Dendritic cell treated with granulocyte-macrophage colony-stimulating factor and Interleukin-4, amounts not matched to agents 40 ng/mL and 50 ng/mL, for 4 days (primary cell): Measurements from ENCODE around the gene IRF2.

Source experiments
- H3K27ac Mint-ChIP-seq: one replicate; pipeline ENCODE4 v1.8.0; 2022; ENCODE audit warnings: mild to moderate bottlenecking, mixed read lengths
- H3K27me3 Mint-ChIP-seq: one replicate; pipeline ENCODE4 v1.8.0; 2022; ENCODE audit warnings: mild to moderate bottlenecking, mixed read lengths
- H3K36me3 Mint-ChIP-seq: one replicate; pipeline ENCODE4 v1.8.0; 2022; ENCODE audit warnings: low read depth, mixed read lengths
- H3K4me1 Mint-ChIP-seq: one replicate; pipeline ENCODE4 v1.8.0; 2022; ENCODE audit warnings: low read depth, mixed read lengths
- H3K4me3 Mint-ChIP-seq: one replicate; pipeline ENCODE4 v1.8.0; 2022; ENCODE audit warnings: mild to moderate bottlenecking, moderate library complexity, mixed read lengths
- H3K9me3 Mint-ChIP-seq: one replicate; pipeline ENCODE4 v1.8.0; 2022; ENCODE audit warnings: mixed read lengths
- intact Hi-C: fragments of 100-400 bp; cut with micrococcal nuclease; formaldehyde crosslinking; loops from one replicate; pipeline ENCODE4 v1.15.0; 2022

IRF2 gene

DNA sequence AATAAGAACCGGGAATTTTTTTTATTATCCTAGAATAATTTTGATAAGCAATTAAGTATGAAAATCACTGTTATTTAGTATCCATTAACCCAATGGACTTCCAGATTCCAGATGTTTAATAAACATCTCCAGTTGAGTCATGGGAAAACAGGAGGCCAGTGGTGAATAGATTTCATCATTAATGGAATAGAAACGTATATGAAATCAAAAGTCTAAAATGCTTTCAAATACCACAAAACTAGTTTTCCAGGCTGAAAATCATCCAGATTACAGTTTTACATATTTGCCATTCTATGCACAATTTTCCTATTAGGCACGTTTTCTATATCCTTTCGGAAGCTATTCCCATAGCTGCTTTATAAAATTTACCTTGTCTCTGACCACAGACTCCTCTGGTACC, 35.0 kb downstream of the IRF2 start:
- intact Hi-C loops, result loop anchor here (5.0 kb wide), 1 partner anchor 33 kb away; the partner anchor contains the start of gene IRF2
- peaks cover 38% of the 10 kb centered on the region for H3K36me3 Mint-ChIP-seq
- H3K4me1 Mint-ChIP-seq, result peaks cover 62% of the 10 kb centered on the region
- no peak overlapping the region for H3K4me3 Mint-ChIP-seq
- H3K27ac Mint-ChIP-seq, result peak overlapping the region; percentile 35
- no peaks in the 10 kb centered on the region for H3K9me3 Mint-ChIP-seq
- H3K27me3 Mint-ChIP-seq, result no peaks in the 10 kb centered on the region

DNA sequence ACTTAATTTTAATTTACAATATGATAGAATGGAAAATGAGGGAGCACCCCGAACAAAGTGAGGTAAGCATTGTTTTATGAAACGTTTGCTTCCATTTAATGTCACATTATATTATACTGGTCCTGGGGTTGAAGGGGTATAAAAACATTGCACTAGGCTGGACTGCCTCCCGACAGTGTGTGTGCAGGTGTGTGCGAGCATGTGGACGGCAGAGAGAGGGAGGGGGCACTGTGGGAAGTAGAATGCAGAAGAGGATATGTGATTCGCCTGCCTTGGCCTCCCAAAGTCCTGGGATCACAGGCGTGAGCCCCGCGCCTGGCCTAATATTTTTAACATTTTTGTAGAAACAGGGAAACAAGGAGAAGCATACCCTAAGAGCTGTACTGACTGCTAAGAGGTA, 36.0 kb downstream of the IRF2 start:
- Mint-ChIP-seq H3K27ac (peak overlapping the region; percentile 73), H3K36me3 (peaks cover 48% of the 10 kb centered on the region), H3K4me1 (peaks cover 68% of the 10 kb centered on the region), H3K4me3 (peak overlapping the region; percentile 25), H3K9me3 (no peaks in the 10 kb centered on the region), H3K27me3 (no peaks in the 10 kb centered on the region)
- intact Hi-C loops, result loop anchor here (5.0 kb wide), 1 partner anchor 34 kb away; the partner anchor contains the start of gene IRF2

DNA sequence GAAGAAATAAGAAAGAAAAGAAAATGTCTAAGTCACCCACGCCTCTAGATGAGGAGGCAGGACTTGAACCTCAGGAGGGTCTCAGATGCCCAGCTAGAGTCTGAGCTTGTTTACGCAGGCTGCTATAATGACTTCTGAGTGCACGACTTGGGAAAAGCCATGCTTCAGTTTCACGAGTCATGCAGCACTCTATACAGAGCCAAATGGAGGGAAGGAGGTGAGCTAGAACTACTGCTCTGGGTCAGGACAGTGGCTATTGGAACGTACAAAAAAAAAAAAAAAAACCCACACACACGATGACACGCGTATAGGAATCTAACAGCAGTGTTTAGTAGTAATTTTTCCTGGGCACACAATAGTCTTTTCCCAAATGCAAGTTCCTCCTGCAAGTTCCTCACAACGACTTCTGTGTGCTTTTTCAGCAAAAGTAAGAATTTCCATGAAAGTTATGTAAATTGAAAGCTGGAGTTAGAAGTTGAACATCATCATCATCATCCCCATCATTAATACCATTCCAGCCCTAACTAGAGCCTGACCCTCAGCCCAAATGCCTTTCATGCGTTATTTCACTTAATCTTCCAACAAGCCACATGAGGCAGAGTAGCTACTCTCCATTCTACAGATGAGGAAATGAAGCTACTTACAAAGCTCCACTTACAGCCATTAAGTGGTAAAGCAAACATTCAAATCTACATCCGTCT, 36.6 kb downstream of the IRF2 start:
- no peaks in the 10 kb centered on the region for H3K9me3 Mint-ChIP-seq
- peaks cover 69% of the 10 kb centered on the region for H3K4me1 Mint-ChIP-seq
- intact Hi-C loops, result loop anchor here (5.0 kb wide), 1 partner anchor 35 kb away; the partner anchor contains the start of gene IRF2
- peaks cover 54% of the 10 kb centered on the region for H3K36me3 Mint-ChIP-seq
- H3K27me3 Mint-ChIP-seq, result no peaks in the 10 kb centered on the region
- peak overlapping the region; percentile 44 for H3K4me3 Mint-ChIP-seq
- peak overlapping the region; percentile 73 for H3K27ac Mint-ChIP-seq

GRCh38 chr4:184434501-184435066, 39.8 kb downstream of the IRF2 start:
- peaks cover 74% of the 10 kb centered on the region for H3K4me1 Mint-ChIP-seq
- no peak overlapping the region for H3K27ac Mint-ChIP-seq
- H3K4me3 Mint-ChIP-seq, result no peak overlapping the region
- no peaks in the 10 kb centered on the region for H3K9me3 Mint-ChIP-seq
- no peaks in the 10 kb centered on the region for H3K27me3 Mint-ChIP-seq
- intact Hi-C loops, result loop anchor here (5.0 kb wide), 1 partner anchor 38 kb away; the partner anchor contains the start of gene IRF2
- H3K36me3 Mint-ChIP-seq, result peaks cover 63% of the 10 kb centered on the region

DNA sequence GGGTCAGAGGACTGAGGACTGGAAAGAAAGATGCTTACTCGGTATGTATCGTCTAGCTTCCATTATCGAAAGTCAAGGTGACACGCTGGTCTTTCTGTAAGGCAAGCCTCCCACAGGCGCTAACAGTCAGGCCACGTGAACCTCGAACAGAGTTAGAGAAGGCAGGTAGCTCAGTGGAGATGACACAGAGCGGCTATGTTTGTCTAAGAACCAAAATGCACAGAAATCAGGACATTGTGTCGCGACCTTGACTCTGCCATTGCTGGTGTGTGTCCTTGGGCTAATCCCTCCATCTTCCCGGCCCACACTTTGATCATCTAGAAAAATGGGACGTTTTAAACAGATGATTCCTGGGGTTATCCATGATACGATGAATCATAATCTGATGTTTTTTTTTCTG, 40.3 kb downstream of the IRF2 start:
- no peak overlapping the region for H3K4me3 Mint-ChIP-seq
- peaks cover 67% of the 10 kb centered on the region for H3K36me3 Mint-ChIP-seq
- H3K9me3 Mint-ChIP-seq, result no peaks in the 10 kb centered on the region
- H3K4me1 Mint-ChIP-seq, result peaks cover 76% of the 10 kb centered on the region
- H3K27ac Mint-ChIP-seq, result no peak overlapping the region
- intact Hi-C loops, result no loop called here
- no peaks in the 10 kb centered on the region for H3K27me3 Mint-ChIP-seq

DNA sequence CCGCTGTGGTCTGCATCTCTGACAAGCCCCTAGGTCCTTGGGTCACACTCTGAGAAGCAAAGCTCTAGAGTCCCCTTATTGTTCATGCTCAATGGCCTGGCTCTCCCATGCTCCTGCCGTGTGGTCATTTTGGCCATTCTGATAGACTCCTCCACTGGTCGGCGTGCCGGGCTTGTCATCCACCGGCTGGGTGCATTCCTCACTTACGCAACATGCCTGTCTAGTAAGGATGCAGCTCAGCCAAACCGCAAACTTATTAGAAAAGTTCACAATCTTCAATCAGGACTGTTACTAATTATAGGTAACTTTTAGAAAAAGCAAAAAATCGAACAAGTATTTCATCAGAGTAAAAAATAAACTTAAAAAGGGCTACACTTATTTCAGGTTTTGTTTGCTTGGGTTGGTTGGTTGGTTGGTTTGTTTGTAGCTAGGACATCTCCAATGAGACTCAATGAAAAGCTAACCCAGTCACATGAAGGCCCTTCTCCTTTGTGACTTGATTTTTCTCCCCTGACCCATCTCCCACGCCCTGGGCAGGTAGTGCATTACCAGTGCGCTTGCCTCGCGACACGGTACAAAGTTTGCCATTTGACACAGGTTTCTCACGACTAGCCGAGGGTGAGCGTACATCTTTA, 41.0 kb downstream of the IRF2 start:
- H3K9me3 Mint-ChIP-seq, result no peaks in the 10 kb centered on the region
- H3K27me3 Mint-ChIP-seq, result no peaks in the 10 kb centered on the region
- peak overlapping the region; percentile 62 for H3K27ac Mint-ChIP-seq
- intact Hi-C loops, result no loop called here
- peaks cover 76% of the 10 kb centered on the region for H3K4me1 Mint-ChIP-seq
- peaks cover 74% of the 10 kb centered on the region for H3K36me3 Mint-ChIP-seq
- H3K4me3 Mint-ChIP-seq, result no peak overlapping the region

- H3K27me3 Mint-ChIP-seq, result no peaks in the 10 kb centered on the region
- no peaks in the 10 kb centered on the region for H3K9me3 Mint-ChIP-seq
- peaks cover 76% of the 10 kb centered on the region for H3K4me1 Mint-ChIP-seq
- intact Hi-C loops, result no loop called here
- H3K36me3 Mint-ChIP-seq, result peaks cover 84% of the 10 kb centered on the region
- no peak overlapping the region for H3K4me3 Mint-ChIP-seq
- peak overlapping the region; percentile 62 for H3K27ac Mint-ChIP-seq
Measured at GRCh38 chr4:184432127-184432922, 42.0 kb downstream of the IRF2 start.

DNA sequence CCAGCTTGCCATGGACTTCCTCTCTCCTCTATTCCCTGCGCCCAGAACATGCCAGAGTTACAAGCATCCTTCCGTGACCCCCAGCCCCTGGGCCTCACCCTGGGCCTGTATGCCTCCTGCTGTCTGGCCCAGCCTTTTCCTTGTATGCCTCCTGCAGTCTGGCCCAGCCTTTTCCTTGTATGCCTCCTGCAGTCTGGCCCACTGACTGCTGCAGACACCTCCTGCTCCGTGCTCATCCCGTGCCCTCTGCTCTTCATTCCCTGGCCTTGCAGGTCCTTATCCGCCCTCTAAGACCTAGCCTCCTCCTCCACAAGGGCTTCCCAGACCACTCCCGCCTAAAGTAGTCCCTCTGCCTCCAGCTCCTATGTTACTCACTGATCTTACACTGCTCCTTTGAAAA, 44.2 kb downstream of the IRF2 start:
- intact Hi-C loops, result no loop called here
- H3K4me3 Mint-ChIP-seq, result no peak overlapping the region
- no peaks in the 10 kb centered on the region for H3K27me3 Mint-ChIP-seq
- peaks cover 75% of the 10 kb centered on the region for H3K4me1 Mint-ChIP-seq
- H3K27ac Mint-ChIP-seq, result peak overlapping the region; percentile 45
- no peaks in the 10 kb centered on the region for H3K9me3 Mint-ChIP-seq
- peaks cover 94% of the 10 kb centered on the region for H3K36me3 Mint-ChIP-seq

DNA sequence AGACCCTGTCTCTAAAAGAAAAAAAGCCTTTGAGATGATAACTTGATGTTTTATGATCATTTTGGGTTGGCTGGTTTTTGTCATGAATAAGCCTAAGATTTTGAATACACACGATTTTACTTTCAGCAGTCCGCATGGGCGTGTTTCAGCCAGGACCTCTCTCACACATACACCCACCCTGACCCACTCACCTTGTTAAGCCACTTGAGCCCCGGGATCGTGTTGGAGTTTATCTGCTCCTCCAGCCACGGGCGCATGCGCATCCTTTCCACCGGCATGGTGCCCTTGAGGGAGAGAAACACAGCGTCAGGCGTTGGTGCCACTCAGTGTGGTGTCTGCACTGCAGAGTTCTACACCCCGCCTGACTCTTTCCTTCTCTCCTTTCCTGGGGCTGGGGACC, 45.6 kb downstream of the IRF2 start:
- Mint-ChIP-seq H3K9me3 (no peaks in the 10 kb centered on the region), H3K36me3 (peaks cover 98% of the 10 kb centered on the region), H3K4me3 (no peak overlapping the region), H3K27ac (no peak overlapping the region), H3K4me1 (peaks cover 86% of the 10 kb centered on the region), H3K27me3 (no peaks in the 10 kb centered on the region)
- intact Hi-C loops, result no loop called here

GRCh38 chr4:184427687-184428086, 46.7 kb downstream of the IRF2 start:
- intact Hi-C loops, result no loop called here
- peaks cover 76% of the 10 kb centered on the region for H3K4me1 Mint-ChIP-seq
- H3K27ac Mint-ChIP-seq, result no peak overlapping the region
- peaks cover 98% of the 10 kb centered on the region for H3K36me3 Mint-ChIP-seq
- no peaks in the 10 kb centered on the region for H3K27me3 Mint-ChIP-seq
- H3K4me3 Mint-ChIP-seq, result no peak overlapping the region
- H3K9me3 Mint-ChIP-seq, result peaks cover 2% of the 10 kb centered on the region

DNA sequence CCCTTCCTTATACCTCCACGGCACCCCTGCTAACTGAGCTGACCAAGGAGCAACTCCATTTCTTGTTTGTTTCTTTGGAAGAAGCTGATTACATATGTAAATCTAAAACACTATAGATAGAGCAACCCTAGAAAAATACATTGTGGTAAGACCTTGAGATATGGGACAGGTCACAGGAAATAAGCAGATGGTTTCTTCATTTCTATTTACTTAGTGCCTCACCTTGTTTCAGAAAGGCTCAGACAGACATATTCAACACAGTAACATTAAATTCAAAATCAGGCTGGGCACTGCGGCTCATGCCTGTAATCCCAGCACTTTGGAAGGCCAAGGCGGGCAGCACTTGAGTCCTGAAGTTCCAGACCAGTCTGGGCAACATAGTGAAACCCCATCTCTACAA, 47.3 kb downstream of the IRF2 start:
- intact Hi-C loops, result no loop called here
- H3K4me3 Mint-ChIP-seq, result no peak overlapping the region
- H3K27ac Mint-ChIP-seq, result no peak overlapping the region
- peaks cover 98% of the 10 kb centered on the region for H3K36me3 Mint-ChIP-seq
- no peaks in the 10 kb centered on the region for H3K27me3 Mint-ChIP-seq
- peaks cover 74% of the 10 kb centered on the region for H3K4me1 Mint-ChIP-seq
- H3K9me3 Mint-ChIP-seq, result peaks cover 8% of the 10 kb centered on the region

- Mint-ChIP-seq H3K27me3 (no peaks in the 10 kb centered on the region), H3K27ac (no peak overlapping the region), H3K4me1 (peaks cover 76% of the 10 kb centered on the region), H3K4me3 (no peak overlapping the region), H3K36me3 (peaks cover 91% of the 10 kb centered on the region), H3K9me3 (peaks cover 8% of the 10 kb centered on the region)
- intact Hi-C loops, result no loop called here
Measured at GRCh38 chr4:184424993-184425758, 49.2 kb downstream of the IRF2 start.

DNA sequence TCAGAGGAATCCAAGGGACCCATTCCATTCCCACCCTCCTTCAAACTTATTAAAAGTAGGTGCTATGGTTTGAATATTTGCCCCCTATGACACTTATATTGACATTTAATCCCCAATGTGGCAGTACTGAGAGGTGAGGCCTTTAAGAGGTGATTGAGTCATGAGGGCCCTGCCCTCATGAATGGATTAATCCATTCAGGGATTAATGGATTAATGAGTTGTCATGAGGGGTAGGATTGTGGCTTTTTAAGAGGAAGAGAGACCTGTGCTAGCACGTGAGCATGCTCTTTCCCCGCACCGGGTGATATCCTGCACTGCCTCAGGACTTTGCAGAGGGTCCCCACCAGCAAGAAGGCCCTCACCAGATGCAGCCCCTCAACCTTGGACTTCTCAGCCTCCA, 50.1 kb downstream of the IRF2 start:
- no peak overlapping the region for H3K27ac Mint-ChIP-seq
- intact Hi-C loops, result no loop called here
- H3K36me3 Mint-ChIP-seq, result peaks cover 91% of the 10 kb centered on the region
- H3K27me3 Mint-ChIP-seq, result no peaks in the 10 kb centered on the region
- peaks cover 67% of the 10 kb centered on the region for H3K4me1 Mint-ChIP-seq
- H3K4me3 Mint-ChIP-seq, result no peak overlapping the region
- peaks cover 8% of the 10 kb centered on the region for H3K9me3 Mint-ChIP-seq
